ENCODE measurements around the gene SUFU. TPM values are rescaled to one million over a fixed set of nuclear protein-coding genes. Genes with fewer than 3 reads are reported as not detected.
A peak's percentile ranks its signal among the peaks of the same experiment; 100 is the strongest.

The SUFU gene
- total and polyA plus RNA-seq, 2 of the 4 experiments (the other 2 are of a cell fraction) = 2.2 to 11.0 TPM

DNA sequence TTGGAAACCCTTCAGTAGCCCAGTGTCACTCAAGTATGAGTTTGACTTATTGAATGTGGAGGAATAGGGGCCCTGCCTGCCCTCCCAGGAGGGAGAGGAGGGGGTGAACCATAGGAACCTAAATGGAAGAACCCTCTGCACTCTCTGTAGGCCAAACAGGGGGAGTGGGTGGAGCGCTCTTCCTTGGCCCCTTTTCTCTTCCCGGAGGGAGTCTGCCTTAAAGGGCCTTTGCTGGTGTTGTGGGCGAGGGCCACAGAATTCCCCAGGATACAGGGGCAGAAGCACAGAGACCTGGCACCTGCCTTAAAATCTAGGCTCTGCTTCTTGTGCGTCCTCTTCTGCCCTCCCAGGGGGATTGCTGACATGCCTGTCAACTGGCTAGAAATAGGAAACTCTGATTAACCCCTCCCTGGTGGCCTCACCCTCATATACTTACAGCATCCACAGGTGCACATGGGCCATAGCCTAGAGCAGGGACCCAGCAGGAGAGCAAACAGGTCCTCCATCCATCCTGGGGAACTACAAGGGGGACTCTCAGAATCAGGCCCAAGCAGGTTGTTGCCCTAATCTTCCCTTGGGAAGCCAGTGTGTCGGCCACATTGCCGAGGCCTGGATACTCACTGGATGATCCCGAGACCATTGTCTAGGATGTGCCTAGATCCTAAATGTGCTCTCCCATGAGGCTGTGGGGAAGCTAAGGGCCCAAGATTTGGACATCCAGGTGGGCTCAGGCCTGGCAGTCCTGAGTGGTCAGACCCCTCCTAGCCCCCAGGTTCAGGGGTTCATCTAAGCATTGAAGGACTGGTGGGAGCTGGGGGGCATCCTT, 143.9 kb downstream of the SUFU start:
- in situ Hi-C loops (cut with MboI; ENCODE audit: low sequenced_read_pairs) = no loop called here
- no peak overlapping the region for H2BK15ac ChIP-seq (ENCODE audit: low read depth, low read length)
- H2BK120ac ChIP-seq (ENCODE audit: low read depth, low read length) = peak overlapping the region; percentile 76; the same call in 1 of the 2 replicates
- no peak overlapping the region for H2BK5ac ChIP-seq (ENCODE audit: low read depth, low read length, poor library complexity, severe bottlenecking)
- peak overlapping the region; percentile 77 for H3K4me3 ChIP-seq (ENCODE audit: insufficient read depth, low read depth, low read length)
- TF ChIP-seq POLR2A (IDR thresholded peaks at IDR 0.05; ENCODE audit: low read depth, low read length) = no peak
- TF ChIP-seq, protein P1, sequence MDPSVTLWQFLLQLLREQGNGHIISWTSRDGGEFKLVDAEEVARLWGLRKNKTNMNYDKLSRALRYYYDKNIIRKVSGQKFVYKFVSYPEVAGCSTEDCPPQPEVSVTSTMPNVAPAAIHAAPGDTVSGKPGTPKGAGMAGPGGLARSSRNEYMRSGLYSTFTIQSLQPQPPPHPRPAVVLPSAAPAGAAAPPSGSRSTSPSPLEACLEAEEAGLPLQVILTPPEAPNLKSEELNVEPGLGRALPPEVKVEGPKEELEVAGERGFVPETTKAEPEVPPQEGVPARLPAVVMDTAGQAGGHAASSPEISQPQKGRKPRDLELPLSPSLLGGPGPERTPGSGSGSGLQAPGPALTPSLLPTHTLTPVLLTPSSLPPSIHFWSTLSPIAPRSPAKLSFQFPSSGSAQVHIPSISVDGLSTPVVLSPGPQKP (IDR thresholded peaks at IDR 0.05; ENCODE audit: borderline replicate concordance, low read depth, low read length) = no peak
- TF ChIP-seq CHD1 (IDR thresholded peaks at IDR 0.05; ENCODE audit: low read depth, low read length) = no peak
- TF ChIP-seq NFE2L2 (IDR thresholded peaks at IDR 0.05; ENCODE audit: low read depth, low read length) = no peak
- no peak for TF ChIP-seq FOS (IDR thresholded peaks at IDR 0.05; ENCODE audit: low read depth, low read length)
- TF ChIP-seq SMC3 (IDR thresholded peaks at IDR 0.05; ENCODE audit: low read depth, low read length) = no peak
- no peak for TF ChIP-seq RFX5 (IDR thresholded peaks at IDR 0.05; ENCODE audit: low read depth, low read length)
- TF ChIP-seq BHLHE40 (IDR thresholded peaks at IDR 0.05; ENCODE audit: low read depth, low read length) = no peak
- TF ChIP-seq MAZ (IDR thresholded peaks at IDR 0.05; ENCODE audit: borderline replicate concordance, low read depth, low read length) = no peak
- TF ChIP-seq RCOR1 (IDR thresholded peaks at IDR 0.05; ENCODE audit: insufficient replicate concordance, low read length) = no peak
- no peak for TF ChIP-seq CEBPB (IDR thresholded peaks at IDR 0.05; ENCODE audit: low read depth, low read length)
- TF ChIP-seq RAD21 (IDR thresholded peaks at IDR 0.05; ENCODE audit: low read length) = no peak
- TF ChIP-seq MXI1 (IDR thresholded peaks at IDR 0.05; ENCODE audit: borderline replicate concordance, low read depth, low read length) = no peak
- peaks cover 83% of the 10 kb centered on the region for H4K20me1 ChIP-seq (ENCODE audit: insufficient read depth, low read length)
- no peaks in the 10 kb centered on the region for H3K9me3 ChIP-seq (ENCODE audit: control insufficient read depth, insufficient read depth, low read length)
- peak overlapping the region; percentile 35 for H2AK9ac ChIP-seq (replicated peaks; ENCODE audit: low read depth, low read length, poor library complexity)
- peak overlapping the region; percentile 72 for H3K4ac ChIP-seq (ENCODE audit: low read depth, low read length)
- no peak overlapping the region for H3K18ac ChIP-seq (ENCODE audit: low read depth, low read length)
- H3K27ac ChIP-seq (ENCODE audit: insufficient read depth, low read length) = peak overlapping the region; percentile 92; the same call in 1 of the 2 replicates
- no peaks in the 10 kb centered on the region for H3K27me3 ChIP-seq (ENCODE audit: control insufficient read depth, insufficient read depth, low read length)
- CTCF ChIA-PET = no interaction called here
- H2AFZ ChIP-seq (replicated peaks; ENCODE audit: low read length, poor library complexity) = no peak overlapping the region
- H3K56ac ChIP-seq (ENCODE audit: extremely low read depth, insufficient read depth, low read length) = no peak overlapping the region
- H3K9ac ChIP-seq (ENCODE audit: low read depth, low read length) = peak overlapping the region; percentile 40; the same call in 1 of the 2 replicates
- ATAC-seq (ENCODE audit: low read depth) = no peak
- 83% methylated on average over 6 of the region's 7 CpGs; no CpG with 5 or more reads in 1 of the 2 experiments for WGBS, 2 experiments (ENCODE audit: extremely low coverage in 2 of 2, insufficient read length in 1 of 2)
- H4K8ac ChIP-seq (ENCODE audit: low read depth in 2 of 2, low read length in 2 of 2) = no peak overlapping the region; a peak in 1 of 4 replicates
- H3K9me1 ChIP-seq (ENCODE audit: insufficient read depth, low read length) = peaks cover 39% of the 10 kb centered on the region
- H3K79me1 ChIP-seq (ENCODE audit: low read depth in 1 of 2, low read length in 2 of 2) = peaks cover 0 to 70% of the 10 kb centered on the region in 2 experiments; a peak in 2 of 4 replicates
- no TSS peak for BruUV-seq (replicated peaks)
- H2BK20ac ChIP-seq (ENCODE audit: low read depth, low read length) = no peak overlapping the region
- peak overlapping the region; percentile 84 for H3K14ac ChIP-seq (replicated peaks; ENCODE audit: low read depth, low read length)
- peak overlapping the region; percentile 81 for H3K4me2 ChIP-seq (ENCODE audit: low read depth, low read length)
- peak overlapping the region; percentile 48; the same call in 1 of the 2 replicates for H4K91ac ChIP-seq (ENCODE audit: insufficient read depth, low read depth, low read length)
- H4K5ac ChIP-seq (ENCODE audit: low read depth, low read length) = no peak overlapping the region
- intact Hi-C loops (cut with micrococcal nuclease) = loop anchor here (2.0 to 10.0 kb wide), 2 partner anchors 29 to 253 kb away; partner anchors contain the start of gene NFKB2
- no peak for DNase-seq
- peak overlapping the region; percentile 40 for H2AK5ac ChIP-seq (ENCODE audit: low read depth, low read length)
- dilution Hi-C loops (cut with HindIII; ENCODE audit: low sequenced_read_pairs, unreplicated experiment) = no loop called here
- peaks cover 40% of the 10 kb centered on the region for H3K4me1 ChIP-seq (ENCODE audit: control insufficient read depth, insufficient read depth, low read length)
- H3K36me3 ChIP-seq (ENCODE audit: control insufficient read depth, insufficient read depth, low read length) = peaks cover 28% of the 10 kb centered on the region
- peak overlapping the region; percentile 81; the same call in 1 of the 2 replicates for H3K23ac ChIP-seq (ENCODE audit: low read depth, low read length)
- POLR2A ChIA-PET (ENCODE audit: unreplicated experiment) = no interaction called here

Measured in IMR-90 (cell line).